Effector memory CD4-positive, alpha-beta T cell (primary cell): Measurements from ENCODE around the gene WDR64.
"Not testable (repeated sequence)": the region's sequence is repeated elsewhere in the genome, so short reads cannot be mapped to it uniquely, and the experiment has no call there.

Experiments
- DNase-seq, 3 donors: peaks; one replicate each; pipeline ENCODE4 v3.0.0-alpha.2; 2020
- H3K27ac ChIP-seq: 2 replicates; pipeline ENCODE4 v1.7.0; 2013; ENCODE audit warnings: mild to moderate bottlenecking, low read length, moderate library complexity; ENCODE audit not compliant: insufficient read depth, poor library complexity, severe bottlenecking
- H3K27me3 ChIP-seq: replicated peaks from 2 replicates; pipeline ENCODE4 v1.7.0; 2013; ENCODE audit warnings: mild to moderate bottlenecking, low read length; ENCODE audit not compliant: insufficient read depth, control insufficient read depth, poor library complexity, severe bottlenecking
- H3K36me3 ChIP-seq: 2 replicates; pipeline ENCODE4 v1.7.0; 2013; ENCODE audit warnings: mild to moderate bottlenecking, low read length, moderate library complexity; ENCODE audit not compliant: control insufficient read depth, insufficient read depth
- H3K4me1 ChIP-seq: 2 replicates; pipeline ENCODE4 v1.7.0; 2013; ENCODE audit warnings: low read length, mild to moderate bottlenecking; ENCODE audit not compliant: control insufficient read depth, insufficient read depth, poor library complexity, severe bottlenecking
- H3K4me3 ChIP-seq: 2 replicates; pipeline ENCODE4 v1.7.0; 2013; ENCODE audit warnings: low read length, low read depth, mild to moderate bottlenecking; ENCODE audit not compliant: insufficient read depth, poor library complexity, severe bottlenecking
- H3K9me3 ChIP-seq: 2 replicates; pipeline ENCODE4 v1.7.0; 2013; ENCODE audit warnings: mild to moderate bottlenecking, low read length, moderate library complexity; ENCODE audit not compliant: control insufficient read depth

WDR64 gene

GRCh38 chr1:241776911-241777310, 124.8 kb downstream of the WDR64 start:
- Histone ChIP-seq H3K9me3 (no peaks in the 10 kb centered on the region), H3K27ac (no peak overlapping the region)
- DNase-seq: no peak

GRCh38 chr1:241778117-241778516, 126.0 kb downstream of the WDR64 start:
- H3K4me1 ChIP-seq: no peaks in the 10 kb centered on the region
- H3K4me3 ChIP-seq: no peak overlapping the region
- no peak for DNase-seq
- no peaks in the 10 kb centered on the region for H3K9me3 ChIP-seq
- H3K27me3 ChIP-seq: no peaks in the 10 kb centered on the region
- no peaks in the 10 kb centered on the region for H3K36me3 ChIP-seq
- H3K27ac ChIP-seq: no peak overlapping the region

More at GRCh38 chr1:241776911-241777310, 124.8 kb downstream of the WDR64 start:
- no peaks in the 10 kb centered on the region for H3K27me3 ChIP-seq
- H3K4me1 ChIP-seq: no peaks in the 10 kb centered on the region
- no peak overlapping the region for H3K4me3 ChIP-seq
- no peaks in the 10 kb centered on the region for H3K36me3 ChIP-seq

GRCh38 chr1:241779897-241780296, 127.8 kb downstream of the WDR64 start:
- H3K27ac ChIP-seq: no peak overlapping the region
- DNase-seq: no peak
- H3K4me1 ChIP-seq: no peaks in the 10 kb centered on the region
- no peaks in the 10 kb centered on the region for H3K36me3 ChIP-seq
- H3K4me3 ChIP-seq: no peak overlapping the region
- H3K27me3 ChIP-seq: no peaks in the 10 kb centered on the region
- H3K9me3 ChIP-seq: no peaks in the 10 kb centered on the region

GRCh38 chr1:241782396-241782795, 130.3 kb downstream of the WDR64 start:
- no peaks in the 10 kb centered on the region for H3K27me3 ChIP-seq
- no peak overlapping the region for H3K27ac ChIP-seq
- no peaks in the 10 kb centered on the region for H3K9me3 ChIP-seq
- no peak for DNase-seq
- no peaks in the 10 kb centered on the region for H3K4me1 ChIP-seq
- no peak overlapping the region for H3K4me3 ChIP-seq
- no peaks in the 10 kb centered on the region for H3K36me3 ChIP-seq

- H3K36me3 ChIP-seq: no peaks in the 10 kb centered on the region
- DNase-seq: no peak
- no peaks in the 10 kb centered on the region for H3K4me1 ChIP-seq
- no peak overlapping the region for H3K4me3 ChIP-seq
- no peaks in the 10 kb centered on the region for H3K27me3 ChIP-seq
- no peaks in the 10 kb centered on the region for H3K9me3 ChIP-seq
- no peak overlapping the region for H3K27ac ChIP-seq
These were observed 135.6 kb downstream of the WDR64 start for GRCh38 chr1:241787691-241788090.

GRCh38 chr1:241789061-241789460, 137.0 kb downstream of the WDR64 start:
- H3K4me1 ChIP-seq: no peaks in the 10 kb centered on the region
- no peak overlapping the region for H3K4me3 ChIP-seq
- no peaks in the 10 kb centered on the region for H3K27me3 ChIP-seq
- DNase-seq: no peak
- H3K36me3 ChIP-seq: no peaks in the 10 kb centered on the region
- H3K9me3 ChIP-seq: no peaks in the 10 kb centered on the region
- no peak overlapping the region for H3K27ac ChIP-seq

- no peak for DNase-seq
- Histone ChIP-seq H3K4me1 (no peaks in the 10 kb centered on the region), H3K4me3 (no peak overlapping the region), H3K27ac (no peak overlapping the region), H3K27me3 (no peaks in the 10 kb centered on the region), H3K36me3 (no peaks in the 10 kb centered on the region), H3K9me3 (no peaks in the 10 kb centered on the region)
These were observed 147.3 kb downstream of the WDR64 start for GRCh38 chr1:241799416-241799815.

GRCh38 chr1:241800640-241801039, 148.6 kb downstream of the WDR64 start:
- no peaks in the 10 kb centered on the region for H3K36me3 ChIP-seq
- H3K9me3 ChIP-seq: no peaks in the 10 kb centered on the region
- no peak overlapping the region for H3K4me3 ChIP-seq
- H3K4me1 ChIP-seq: no peaks in the 10 kb centered on the region
- no peaks in the 10 kb centered on the region for H3K27me3 ChIP-seq
- H3K27ac ChIP-seq: no peak overlapping the region
- DNase-seq: no peak

- no peak for DNase-seq
- Histone ChIP-seq H3K36me3 (no peaks in the 10 kb centered on the region), H3K27ac (no peak overlapping the region), H3K4me1 (no peaks in the 10 kb centered on the region), H3K9me3 (no peaks in the 10 kb centered on the region), H3K4me3 (no peak overlapping the region), H3K27me3 (no peaks in the 10 kb centered on the region)
These were observed 150.8 kb downstream of the WDR64 start for GRCh38 chr1:241802863-241803262.

- H3K4me3 ChIP-seq, H3K27ac ChIP-seq, H3K36me3 ChIP-seq, DNase-seq, H3K4me1 ChIP-seq, H3K9me3 ChIP-seq, H3K27me3 ChIP-seq: not testable (repeated sequence)
These were observed 152.6 kb downstream of the WDR64 start for GRCh38 chr1:241804706-241805105.

- Histone ChIP-seq H3K36me3 (no peaks in the 10 kb centered on the region), H3K4me1 (no peaks in the 10 kb centered on the region), H3K4me3 (no peak overlapping the region), H3K27me3 (no peaks in the 10 kb centered on the region), H3K9me3 (no peaks in the 10 kb centered on the region), H3K27ac (no peak overlapping the region)
- no peak for DNase-seq
These were observed 156.2 kb downstream of the WDR64 start for GRCh38 chr1:241808265-241808664.
